ENCODE measurements around the gene MYMX.

MYMX gene

GRCh38 chr6:44207966-44208365, 8.8 kb upstream of the MYMX start:
- TF ChIP-seq ZC3H10 (CRISPR knock-in tag; IDR thresholded peaks at IDR 0.05) (no peak), TSHZ2 (CRISPR knock-in tag; IDR thresholded peaks at IDR 0.05) (no peak), BACH2 (CRISPR knock-in tag; IDR thresholded peaks at IDR 0.05; ENCODE audit: borderline replicate concordance) (no peak), OSR1 (CRISPR knock-in tag; IDR thresholded peaks at IDR 0.05) (no peak), ZNF8 (CRISPR knock-in tag; IDR thresholded peaks at IDR 0.05) (no peak), ZFP30 (CRISPR knock-in tag; IDR thresholded peaks at IDR 0.05) (no peak), PPARA (CRISPR knock-in tag; IDR thresholded peaks at IDR 0.05; ENCODE audit: borderline replicate concordance) (no peak), GLIS3 (CRISPR knock-in tag; IDR thresholded peaks at IDR 0.05) (no peak), SNAI2 (CRISPR knock-in tag; IDR thresholded peaks at IDR 0.05) (no peak), POU6F1 (CRISPR knock-in tag; IDR thresholded peaks at IDR 0.05; ENCODE audit: borderline replicate concordance, low read depth) (no peak), CSRNP3 (CRISPR knock-in tag; IDR thresholded peaks at IDR 0.05) (no peak), ESRRG (CRISPR knock-in tag; IDR thresholded peaks at IDR 0.05) (no peak), ARNTL (CRISPR knock-in tag; IDR thresholded peaks at IDR 0.05; ENCODE audit: borderline replicate concordance, low read depth) (no peak), RARB (CRISPR knock-in tag; IDR thresholded peaks at IDR 0.05) (no peak), ZNF565 (CRISPR knock-in tag; conservative IDR thresholded peaks at IDR 0.05; ENCODE audit: low read depth) (no peak), CSDC2 (CRISPR knock-in tag; IDR thresholded peaks at IDR 0.05) (no peak)
- ATAC-seq: no peak

- no peak for ATAC-seq
- no peak for TF ChIP-seq ARNTL (CRISPR knock-in tag; IDR thresholded peaks at IDR 0.05; ENCODE audit: borderline replicate concordance, low read depth)
- no peak for TF ChIP-seq PPARA (CRISPR knock-in tag; IDR thresholded peaks at IDR 0.05; ENCODE audit: borderline replicate concordance)
- no peak for TF ChIP-seq TOX (CRISPR knock-in tag; IDR thresholded peaks at IDR 0.05; ENCODE audit: borderline replicate concordance)
- TF ChIP-seq ZFP3 (CRISPR knock-in tag; IDR thresholded peaks at IDR 0.05): no peak
- TF ChIP-seq ZNF70 (CRISPR knock-in tag; IDR thresholded peaks at IDR 0.05): no peak
- no peak for TF ChIP-seq CSRNP3 (CRISPR knock-in tag; IDR thresholded peaks at IDR 0.05)
- no peak for TF ChIP-seq ESRRG (CRISPR knock-in tag; IDR thresholded peaks at IDR 0.05)
- TF ChIP-seq POU6F1 (CRISPR knock-in tag; IDR thresholded peaks at IDR 0.05; ENCODE audit: borderline replicate concordance, low read depth): no peak
- TF ChIP-seq TSHZ2 (CRISPR knock-in tag; IDR thresholded peaks at IDR 0.05): no peak
- no peak for TF ChIP-seq PATZ1 (CRISPR knock-in tag; IDR thresholded peaks at IDR 0.05; ENCODE audit: borderline replicate concordance)
- TF ChIP-seq GLIS3 (CRISPR knock-in tag; IDR thresholded peaks at IDR 0.05): no peak
- TF ChIP-seq ZFP30 (CRISPR knock-in tag; IDR thresholded peaks at IDR 0.05): no peak
- no peak for TF ChIP-seq ZC3H10 (CRISPR knock-in tag; IDR thresholded peaks at IDR 0.05)
- no peak for TF ChIP-seq CREB5 (CRISPR knock-in tag; IDR thresholded peaks at IDR 0.05; ENCODE audit: low read depth)
- no peak for TF ChIP-seq CSDC2 (CRISPR knock-in tag; IDR thresholded peaks at IDR 0.05)
- TF ChIP-seq ZNF565 (CRISPR knock-in tag; conservative IDR thresholded peaks at IDR 0.05; ENCODE audit: low read depth): no peak
These were observed 5.4 kb upstream of the MYMX start for GRCh38 chr6:44211284-44211683.
